Spleen (tissue), 11 donors: ENCODE results near the gene PCDHA7. TPM values are rescaled to one million over a fixed set of nuclear protein-coding genes. Genes with fewer than 3 reads are reported as not detected.
A peak's percentile ranks its signal among the peaks of the same experiment; 100 is the strongest.

Experiments
- DNase-seq: peaks from one replicate; pipeline ENCODE4 v3.0.0-alpha.2; 2020
- H3K27ac ChIP-seq, 8 donors: fragments of 200-600 bp; sonication (generic) in 7 of 8; 1 replicate in 4 of 8; 2 replicates in 4 of 8; pipeline versions ENCODE4 v1.5.0 to v1.8.0; 2016 to 2021; ENCODE audit warnings: inconsistent platforms in 4 of 8, mild to moderate bottlenecking in 4 of 8, moderate library complexity in 1 of 8
- H3K27me3 ChIP-seq, 7 donors: fragments of 200-600 bp; sonication (generic) in 6 of 7; replicated peaks in 1 of 7; 1 replicate in 4 of 7; 2 replicates in 3 of 7; pipeline versions ENCODE4 v1.5.0 to v1.8.0; 2016 to 2021; ENCODE audit warnings: inconsistent platforms in 3 of 7, mild to moderate bottlenecking in 1 of 7
- H3K36me3 ChIP-seq, 6 donors: fragments of 200-600 bp; sonication (generic) in 5 of 6; 1 replicate in 4 of 6; 2 replicates in 2 of 6; pipeline versions ENCODE4 v1.5.0 to v1.8.0; 2016 to 2021; ENCODE audit warnings: inconsistent platforms in 2 of 6
- H3K4me1 ChIP-seq, 6 donors: fragments of 200-600 bp; sonication (generic) in 5 of 6; 1 replicate in 3 of 6; 2 replicates in 3 of 6; pipeline versions ENCODE4 v1.5.0 to v1.8.0; 2016 to 2021; ENCODE audit warnings: inconsistent platforms in 3 of 6
- H3K4me3 ChIP-seq, 8 donors: fragments of 200-600 bp; sonication (generic) in 7 of 8; 1 replicate in 4 of 8; 2 replicates in 4 of 8; pipeline versions ENCODE4 v1.5.0 to v1.8.0; 2016 to 2021; ENCODE audit warnings: inconsistent platforms in 4 of 8, mild to moderate bottlenecking in 4 of 8, moderate library complexity in 2 of 8
- H3K9me3 ChIP-seq, 8 donors: fragments of 200-600 bp; sonication (generic) in 7 of 8; 1 replicate in 4 of 8; 2 replicates in 4 of 8; pipeline versions ENCODE4 v1.5.0 to v1.8.0; 2016 to 2021; ENCODE audit warnings: inconsistent platforms in 4 of 8
- CTCF ChIP-seq, 11 experiments: fragments of 200-600 bp in 7 of 11; fragments of 450-650 bp in 4 of 11; sonication (generic) in 4 of 11; IDR thresholded peaks in 8 of 11; conservative IDR thresholded peaks in 3 of 11; 1 replicate in 7 of 11; 2 replicates in 4 of 11; pipeline versions ENCODE4 v1.4.0 to v1.8.0; 2016 to 2021; ENCODE audit warnings: antibody characterized with exemption in 11 of 11, inconsistent platforms in 4 of 11, mild to moderate bottlenecking in 1 of 11
- POLR2A ChIP-seq, 3 donors: fragments of 450-650 bp; IDR thresholded peaks; one replicate each; pipeline ENCODE4 v1.5.1; 2017; ENCODE audit warnings: antibody characterized with exemption in 3 of 3, mild to moderate bottlenecking in 1 of 3
- POLR2AphosphoS5 ChIP-seq, 3 donors: sonication (generic); formaldehyde crosslinking; IDR thresholded peaks; one replicate each; pipeline ENCODE4 v1.5.1; 2017; ENCODE audit warnings: antibody characterized with exemption in 3 of 3
- WGBS, 5 donors: extraction: QIAGEN DNeasy Blood & Tissue Kit in 3 of 5; methylation state at CpG; one replicate each; pipeline versions ENCODE4 v1.1.5 to v1.1.7; 2013 to 2018; 5-methylcytosine and 5-hydroxymethylcytosine counted together
- intact Hi-C: fragments of 100-400 bp; cut with DNase I; formaldehyde crosslinking; loops from one replicate; pipeline ENCODE4 v1.15.0; 2023; ENCODE audit warnings: low total_unique reads
- polyA plus RNA-seq, 3 donors: library from polyadenylated mRNA; stranded (reverse); fragments of 200-250 nt; gene quantifications; one replicate each; pipeline ENCODE4 v1.2.1, GENCODE V29; 2013
- total RNA-seq, 7 donors: library from RNA; depleted of rRNA in 3 of 7; stranded (reverse); fragments of >200 nt in 3 of 7; fragmentation: NEBNext Ultra II Directional in 4 of 7; extraction: Animal tissue kit (Norgen Biotek cat#: 25700) in 4 of 7; gene quantifications; one replicate each; pipeline versions ENCODE4 v1.1.0 to v1.2.1, GENCODE V29; 2016 to 2021
- donor health status: healthy with polysubstance abuse.
- donor health status: DM: no; HTN: no; CAD: no; lungs with moderate emphysema.
- donor health status: DM: no; HTN: no; CAD: no.
- donor health status: Bipolar disorder and iron deficiency.
- donor health status: healthy.
- donor health status: DM: no; HTN: no; CAD: no.
- donor health status: DM: yes; HTN: yes; CAD: no.

The PCDHA7 gene
- total and polyA plus RNA-seq, 10 donors: 0.03 to 0.72 (median 0.40) TPM; not detected in 2

- H3K9me3 ChIP-seq: peaks cover 0 to 50% (median 34%) of the 10 kb centered on the region in 8 donors
- TF ChIP-seq POLR2A (IDR thresholded peaks at IDR 0.05) (no peak), CTCF (IDR thresholded peaks at IDR 0.05 in 8 of 11, conservative IDR thresholded peaks at IDR 0.05 in 3 of 11) (no peak), POLR2AphosphoS5 (IDR thresholded peaks at IDR 0.05) (no peak)
- intact Hi-C loops: no loop called here
These were observed 28.6 kb downstream of the PCDHA7 start for GRCh38 chr5:140862441-140863295.

GRCh38 chr5:140868721-140869554 is 34.9 kb downstream of the PCDHA7 start, which contains the start of gene PCDHA11:
TSS of gene PCDHA11 (plus strand) at chr5:140868957. CDS start at chr5:140869104, 147 bp downstream.
- no peak for DNase-seq
- TF ChIP-seq POLR2A (IDR thresholded peaks at IDR 0.05): no peak
- TF ChIP-seq POLR2AphosphoS5 (IDR thresholded peaks at IDR 0.05): no peak
- peak in 1 of 11 experiments; percentile 27 for TF ChIP-seq CTCF (IDR thresholded peaks at IDR 0.05 in 8 of 11, conservative IDR thresholded peaks at IDR 0.05 in 3 of 11)
- Histone ChIP-seq H3K27me3 (peaks cover 0 to 80% (median 8%) of the 10 kb centered on the region in 7 donors), H3K4me1 (no peaks in the 10 kb centered on the region), H3K9me3 (peaks cover 0 to 41% (median 25%) of the 10 kb centered on the region in 8 donors), H3K27ac (no peak within 1 kb of the TSS), H3K36me3 (no peaks in the 10 kb centered on the region), H3K4me3 (peak within 1 kb of the TSS in 2 of 8 donors; percentile 21 to 35)
- intact Hi-C loops: no loop called here
- WGBS, 5 donors: 17 to 29% (median 20%) methylated on average over 28 to 41 of the region's 41 CpGs

More at GRCh38 chr5:140862441-140863295, 28.6 kb downstream of the PCDHA7 start:
- WGBS, 5 donors: 43 to 58% (median 57%) methylated on average over 28 to 76 of the region's 76 CpGs
- Histone ChIP-seq H3K36me3 (no peaks in the 10 kb centered on the region), H3K27me3 (peaks cover 0 to 68% (median 0%) of the 10 kb centered on the region in 7 donors), H3K4me3 (no peak overlapping the region), H3K4me1 (no peaks in the 10 kb centered on the region), H3K27ac (no peak overlapping the region)
- no peak for DNase-seq

- H3K27ac ChIP-seq: no peak overlapping the region
- intact Hi-C loops: no loop called here
- no peaks in the 10 kb centered on the region for H3K4me1 ChIP-seq
- H3K27me3 ChIP-seq: peaks cover 0 to 82% (median 11%) of the 10 kb centered on the region in 7 donors
- H3K36me3 ChIP-seq: no peaks in the 10 kb centered on the region
- no peak for DNase-seq
- TF ChIP-seq POLR2A (IDR thresholded peaks at IDR 0.05) (no peak), CTCF (IDR thresholded peaks at IDR 0.05 in 8 of 11, conservative IDR thresholded peaks at IDR 0.05 in 3 of 11) (peak in 1 of 11 experiments; percentile 12), POLR2AphosphoS5 (IDR thresholded peaks at IDR 0.05) (no peak)
- WGBS, 5 donors: 51 to 65% (median 60%) methylated on average over 5 of the region's 5 CpGs
- H3K4me3 ChIP-seq: peak overlapping the region in 2 of 8 donors; percentile 21 to 35
- peaks cover 0 to 41% (median 25%) of the 10 kb centered on the region in 8 donors for H3K9me3 ChIP-seq
These were observed 35.5 kb downstream of the PCDHA7 start for GRCh38 chr5:140869555-140869886.
